Brain microvascular endothelial cell (primary cell): Measurements from ENCODE around the gene FAAP20.

ENCODE experiments used
- DNase-seq: peaks from one replicate; pipeline ENCODE4 v3.0.0-alpha.2; 2020
- H3K27ac ChIP-seq: fragments of 250-450 bp; sonication (Bioruptor Pico); 2 replicates; pipeline ENCODE4 v1.5.1; 2020; ENCODE audit warnings: mild to moderate bottlenecking, moderate library complexity
- H3K27me3 ChIP-seq: fragments of 250-450 bp; sonication (Bioruptor Pico); replicated peaks from 2 replicates; pipeline ENCODE4 v1.5.1; 2020; ENCODE audit warnings: mild to moderate bottlenecking
- H3K36me3 ChIP-seq: fragments of 250-450 bp; sonication (Bioruptor Pico); replicated peaks from 2 replicates; pipeline ENCODE4 v1.5.1; 2020; ENCODE audit warnings: mild to moderate bottlenecking
- H3K4me3 ChIP-seq: 2 replicates; pipeline ENCODE4 v1.5.1; 2011; ENCODE audit warnings: low read depth, mild to moderate bottlenecking, control low read depth, low read length, moderate library complexity
- CTCF ChIP-seq: IDR thresholded peaks from 2 replicates; pipeline ENCODE4 v1.5.1; 2011; ENCODE audit warnings: low read depth, mild to moderate bottlenecking, moderate library complexity, low read length, control low read depth, inconsistent platforms; ENCODE audit errors: missing control alignments
- in situ Hi-C: cut with HindIII; loops from 2 replicates; pipeline ENCODE4 v1.10.0; 2017; ENCODE audit warnings: low sequenced_read_pairs, low pct_ligation_motif_present

FAAP20 gene

DNA sequence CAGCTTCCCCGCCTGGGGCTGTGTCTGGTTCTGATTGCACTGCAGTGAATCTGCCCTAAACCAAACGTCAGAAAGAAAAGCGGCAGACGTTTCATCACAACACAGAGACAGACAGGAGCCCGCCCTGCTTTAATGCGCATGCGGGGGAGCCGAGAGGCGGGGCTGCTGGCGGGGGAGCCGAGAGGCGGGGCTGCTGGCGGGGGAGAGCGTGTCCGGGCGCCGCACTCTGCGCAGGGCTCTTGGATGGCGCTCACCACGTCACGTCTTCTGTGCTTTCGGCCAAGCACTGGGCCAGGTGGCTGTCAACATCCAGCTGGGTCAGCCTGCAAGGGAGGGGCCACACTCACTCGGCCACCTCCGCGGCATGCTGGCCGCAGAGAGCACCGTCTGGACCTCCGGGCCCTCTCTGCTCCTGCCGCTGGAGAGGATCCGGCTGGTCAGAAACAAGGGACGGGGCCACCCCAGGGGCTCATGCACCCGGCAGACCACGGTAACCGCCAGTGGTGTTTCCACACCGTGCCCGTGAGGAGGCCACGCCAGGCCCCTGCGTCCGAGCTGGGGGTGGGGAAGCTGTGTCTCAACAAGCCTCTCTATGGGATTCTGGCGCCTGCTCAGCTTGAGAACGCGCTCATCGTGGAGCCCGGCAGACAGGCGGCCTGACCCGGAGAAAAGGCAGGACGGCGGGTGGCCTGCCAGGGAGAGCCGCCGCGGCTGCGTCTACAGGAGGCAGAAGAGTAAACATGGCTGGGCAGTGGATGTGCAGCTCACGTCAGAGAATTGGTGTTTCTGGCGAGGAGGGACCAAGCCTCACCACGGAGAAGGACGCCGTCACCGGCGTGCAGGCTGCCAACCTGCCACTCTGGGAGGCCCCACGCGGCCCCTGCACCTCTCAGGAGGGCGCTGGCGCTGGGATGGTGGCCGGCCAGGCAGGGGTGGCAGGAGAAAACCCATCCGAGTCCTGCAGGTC is 4.8 kb downstream of the FAAP20 start:
- Histone ChIP-seq H3K4me3 (peak overlapping the region; percentile 62), H3K27ac (peak overlapping the region; percentile 66), H3K36me3 (peaks cover 4% of the 10 kb centered on the region), H3K27me3 (no peaks in the 10 kb centered on the region)
- DNase-seq, result peak; percentile 94
- no peak for TF ChIP-seq CTCF
- in situ Hi-C loops, result loop anchor here (10.0 kb wide), 1 partner anchor 165 kb away; no protein-coding TSS in a partner anchor

DNA sequence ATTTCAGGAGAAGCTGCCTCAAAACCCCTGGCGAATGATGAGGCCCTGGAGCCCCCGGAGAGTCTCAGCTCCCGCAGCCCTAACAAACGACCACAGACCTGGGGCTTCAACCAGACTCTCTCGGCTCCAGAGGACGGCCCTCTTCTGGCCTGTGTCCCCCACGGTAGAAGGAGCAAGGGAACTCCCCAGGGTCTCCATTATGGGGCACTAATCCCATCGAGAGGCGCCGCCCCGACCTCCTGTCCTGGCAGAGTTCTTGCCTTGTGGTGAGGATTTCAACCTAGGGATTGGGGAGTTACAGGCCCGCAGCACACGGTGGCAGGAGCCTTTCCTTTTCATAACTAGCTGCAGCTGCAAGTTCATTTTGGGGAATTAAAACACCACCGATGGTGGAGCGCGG is 6.2 kb downstream of the FAAP20 start:
- TF ChIP-seq CTCF, result no peak
- in situ Hi-C loops, result no loop called here
- Histone ChIP-seq H3K4me3 (no peak overlapping the region), H3K36me3 (peaks cover 4% of the 10 kb centered on the region), H3K27me3 (no peaks in the 10 kb centered on the region), H3K27ac (no peak overlapping the region)
- DNase-seq, result no peak

- DNase-seq, result no peak
- no peak overlapping the region for H3K4me3 ChIP-seq
- peaks cover 4% of the 10 kb centered on the region for H3K36me3 ChIP-seq
- H3K27ac ChIP-seq, result no peak overlapping the region
- TF ChIP-seq CTCF, result no peak
- in situ Hi-C loops, result no loop called here
- H3K27me3 ChIP-seq, result no peaks in the 10 kb centered on the region
These were observed 7.0 kb downstream of the FAAP20 start for GRCh38 chr1:2187619-2188018.

- H3K27ac ChIP-seq, result no peak overlapping the region
- TF ChIP-seq CTCF, result no peak
- H3K27me3 ChIP-seq, result no peaks in the 10 kb centered on the region
- peaks cover 4% of the 10 kb centered on the region for H3K36me3 ChIP-seq
- no peak for DNase-seq
- no peak overlapping the region for H3K4me3 ChIP-seq
- in situ Hi-C loops, result no loop called here
These were observed 7.7 kb downstream of the FAAP20 start for GRCh38 chr1:2186901-2187300.

GRCh38 chr1:2185880-2186855 is 8.4 kb downstream of the FAAP20 start:
- H3K36me3 ChIP-seq, result peaks cover 4% of the 10 kb centered on the region
- no peak overlapping the region for H3K27ac ChIP-seq
- no peak overlapping the region for H3K4me3 ChIP-seq
- no peak for DNase-seq
- TF ChIP-seq CTCF, result no peak
- in situ Hi-C loops, result no loop called here
- H3K27me3 ChIP-seq, result no peaks in the 10 kb centered on the region
